ENCODE data around the gene LYPD6B.

Gene LYPD6B

GRCh38 chr2:149068996-149069888 lies 30.7 kb downstream of the LYPD6B start:
- DNase-seq (ENCODE audit: low read depth) = no peak
- TF ChIP-seq, protein P1, sequence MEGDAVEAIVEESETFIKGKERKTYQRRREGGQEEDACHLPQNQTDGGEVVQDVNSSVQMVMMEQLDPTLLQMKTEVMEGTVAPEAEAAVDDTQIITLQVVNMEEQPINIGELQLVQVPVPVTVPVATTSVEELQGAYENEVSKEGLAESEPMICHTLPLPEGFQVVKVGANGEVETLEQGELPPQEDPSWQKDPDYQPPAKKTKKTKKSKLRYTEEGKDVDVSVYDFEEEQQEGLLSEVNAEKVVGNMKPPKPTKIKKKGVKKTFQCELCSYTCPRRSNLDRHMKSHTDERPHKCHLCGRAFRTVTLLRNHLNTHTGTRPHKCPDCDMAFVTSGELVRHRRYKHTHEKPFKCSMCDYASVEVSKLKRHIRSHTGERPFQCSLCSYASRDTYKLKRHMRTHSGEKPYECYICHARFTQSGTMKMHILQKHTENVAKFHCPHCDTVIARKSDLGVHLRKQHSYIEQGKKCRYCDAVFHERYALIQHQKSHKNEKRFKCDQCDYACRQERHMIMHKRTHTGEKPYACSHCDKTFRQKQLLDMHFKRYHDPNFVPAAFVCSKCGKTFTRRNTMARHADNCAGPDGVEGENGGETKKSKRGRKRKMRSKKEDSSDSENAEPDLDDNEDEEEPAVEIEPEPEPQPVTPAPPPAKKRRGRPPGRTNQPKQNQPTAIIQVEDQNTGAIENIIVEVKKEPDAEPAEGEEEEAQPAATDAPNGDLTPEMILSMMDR (IDR thresholded peaks at IDR 0.05; ENCODE audit: low read depth, low read length, missing control alignments) = no peak
- H3K4me3 ChIP-seq (ENCODE audit: low read depth, low read length) = no peak overlapping the region

- no peak for DNase-seq (ENCODE audit: low read depth)
- TF ChIP-seq, protein P1 (IDR thresholded peaks at IDR 0.05; ENCODE audit: low read depth, low read length, missing control alignments) = no peak
- H3K4me3 ChIP-seq (ENCODE audit: low read depth, low read length) = no peak overlapping the region
Observed at GRCh38 chr2:149070681-149071320, 32.3 kb downstream of the LYPD6B start.

- no peak overlapping the region for H3K4me3 ChIP-seq (ENCODE audit: low read depth, low read length)
- DNase-seq (ENCODE audit: low read depth) = no peak
- TF ChIP-seq, protein P1 (IDR thresholded peaks at IDR 0.05; ENCODE audit: low read depth, low read length, missing control alignments) = no peak
Observed at GRCh38 chr2:149075105-149075504, 36.6 kb downstream of the LYPD6B start.

DNA sequence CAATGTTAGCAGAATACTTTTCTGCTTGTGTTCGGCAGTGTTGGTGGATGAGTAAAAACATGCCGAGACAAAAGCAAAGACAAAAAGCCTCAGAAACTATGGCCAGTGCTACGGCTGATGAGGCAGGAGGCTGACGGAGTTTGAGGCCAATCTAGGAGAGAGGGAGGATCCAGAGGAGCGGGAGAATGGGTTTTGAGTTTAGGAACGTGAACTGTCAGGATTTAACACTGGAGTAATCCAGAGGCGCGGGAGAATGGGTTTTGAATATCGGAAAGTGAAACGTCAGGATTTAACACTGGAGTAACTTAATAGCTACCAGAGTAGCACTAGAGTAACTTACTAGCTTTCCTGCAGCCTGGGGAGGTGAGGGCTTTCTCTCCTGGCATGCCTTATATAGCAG lies 37.4 kb downstream of the LYPD6B start:
- H3K4me3 ChIP-seq (ENCODE audit: low read depth, low read length) = no peak overlapping the region
- no peak for DNase-seq (ENCODE audit: low read depth)
- TF ChIP-seq, protein P1 (IDR thresholded peaks at IDR 0.05; ENCODE audit: low read depth, low read length, missing control alignments) = no peak

- no peak for DNase-seq (ENCODE audit: low read depth)
- H3K4me3 ChIP-seq (ENCODE audit: low read depth, low read length) = no peak overlapping the region
- TF ChIP-seq, protein P1 (IDR thresholded peaks at IDR 0.05; ENCODE audit: low read depth, low read length, missing control alignments) = no peak
Observed at GRCh38 chr2:149076863-149077412, 38.4 kb downstream of the LYPD6B start.

DNA sequence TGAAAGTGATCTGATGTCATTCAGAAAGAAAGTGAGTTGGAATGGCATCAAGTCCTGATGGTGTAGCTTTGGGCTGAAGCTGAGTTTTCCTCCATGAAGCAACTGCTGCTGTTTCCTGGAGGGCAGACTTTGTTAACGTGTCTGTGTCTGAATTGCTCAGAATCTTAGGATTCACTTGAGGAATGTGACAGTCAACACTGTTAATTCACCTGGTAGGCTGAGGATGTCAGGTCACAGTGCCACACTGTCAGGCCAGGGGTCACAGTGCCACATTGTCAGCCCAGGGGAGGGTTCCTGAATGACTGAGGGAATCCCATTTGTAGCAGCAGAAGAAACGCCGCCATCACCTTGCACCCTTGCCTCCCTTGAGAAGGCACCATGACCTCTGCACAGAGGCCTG lies 39.4 kb downstream of the LYPD6B start:
- no peak overlapping the region for H3K4me3 ChIP-seq (ENCODE audit: low read depth, low read length)
- DNase-seq (ENCODE audit: low read depth) = no peak
- TF ChIP-seq, protein P1 (IDR thresholded peaks at IDR 0.05; ENCODE audit: low read depth, low read length, missing control alignments) = no peak
